HG03108 (cell line): Measurements from ENCODE around the gene HELZ2.

Experiments used
- ATAC-seq: cut with Tn5 transposase; IDR thresholded peaks from one replicate; pipeline ENCODE4 v1.9.1; 2021; ENCODE audit warnings: moderate library complexity; ENCODE audit not compliant: unreplicated experiment

The HELZ2 gene

GRCh38 chr20:63553251-63553932, 20.6 kb downstream of the HELZ2 start:
- ATAC-seq: peak; percentile 27

- ATAC-seq: peak; percentile 36
Measured at GRCh38 chr20:63552481-63553249, 21.4 kb downstream of the HELZ2 start.

- ATAC-seq: no peak
Measured at GRCh38 chr20:63551068-63551467, 23.0 kb downstream of the HELZ2 start.

GRCh38 chr20:63549679-63550282, 24.3 kb downstream of the HELZ2 start:
- ATAC-seq: no peak

GRCh38 chr20:63549019-63549418, 25.0 kb downstream of the HELZ2 start:
- ATAC-seq: no peak

GRCh38 chr20:63548542-63548941, 25.5 kb downstream of the HELZ2 start:
- no peak for ATAC-seq

- no peak for ATAC-seq
Measured at GRCh38 chr20:63547725-63548480, 26.1 kb downstream of the HELZ2 start, which contains the start of gene SRMS. Gene SRMS (minus strand): TSS chr20:63547749. CDS start chr20:63547463, 286 bp downstream.

- ATAC-seq: no peak
Measured at GRCh38 chr20:63546956-63547724, 26.9 kb downstream of the HELZ2 start.

- ATAC-seq: no peak
Measured at GRCh38 chr20:63546256-63546955, 27.6 kb downstream of the HELZ2 start.

- no peak for ATAC-seq
Measured at GRCh38 chr20:63545814-63546213, 28.2 kb downstream of the HELZ2 start.

- ATAC-seq: no peak
Measured at GRCh38 chr20:63544958-63545516, 29.0 kb downstream of the HELZ2 start.

GRCh38 chr20:63544241-63544957, 29.6 kb downstream of the HELZ2 start:
- no peak for ATAC-seq

- no peak for ATAC-seq
Measured at GRCh38 chr20:63543733-63544132, 30.3 kb downstream of the HELZ2 start.

- ATAC-seq: no peak
Measured at GRCh38 chr20:63543131-63543530, 30.9 kb downstream of the HELZ2 start.

- no peak for ATAC-seq
Measured at GRCh38 chr20:63542696-63543095, 31.3 kb downstream of the HELZ2 start.

- no peak for ATAC-seq
Measured at GRCh38 chr20:63542031-63542559, 31.9 kb downstream of the HELZ2 start.

- no peak for ATAC-seq
Measured at GRCh38 chr20:63541371-63541770, 32.7 kb downstream of the HELZ2 start.

GRCh38 chr20:63540417-63541186, 33.4 kb downstream of the HELZ2 start:
- ATAC-seq: no peak
